ENCODE measurements around the gene IL16.
"Not testable (repeated sequence)": the region's sequence is repeated elsewhere in the genome, so short reads cannot be mapped to it uniquely, and the experiment has no call there.

IL16 gene

GRCh38 chr15:81337713-81338157 is 141.1 kb downstream of the IL16 start:
- no peak for DNase-seq (ENCODE audit: low read depth in 2 of 2)

DNA sequence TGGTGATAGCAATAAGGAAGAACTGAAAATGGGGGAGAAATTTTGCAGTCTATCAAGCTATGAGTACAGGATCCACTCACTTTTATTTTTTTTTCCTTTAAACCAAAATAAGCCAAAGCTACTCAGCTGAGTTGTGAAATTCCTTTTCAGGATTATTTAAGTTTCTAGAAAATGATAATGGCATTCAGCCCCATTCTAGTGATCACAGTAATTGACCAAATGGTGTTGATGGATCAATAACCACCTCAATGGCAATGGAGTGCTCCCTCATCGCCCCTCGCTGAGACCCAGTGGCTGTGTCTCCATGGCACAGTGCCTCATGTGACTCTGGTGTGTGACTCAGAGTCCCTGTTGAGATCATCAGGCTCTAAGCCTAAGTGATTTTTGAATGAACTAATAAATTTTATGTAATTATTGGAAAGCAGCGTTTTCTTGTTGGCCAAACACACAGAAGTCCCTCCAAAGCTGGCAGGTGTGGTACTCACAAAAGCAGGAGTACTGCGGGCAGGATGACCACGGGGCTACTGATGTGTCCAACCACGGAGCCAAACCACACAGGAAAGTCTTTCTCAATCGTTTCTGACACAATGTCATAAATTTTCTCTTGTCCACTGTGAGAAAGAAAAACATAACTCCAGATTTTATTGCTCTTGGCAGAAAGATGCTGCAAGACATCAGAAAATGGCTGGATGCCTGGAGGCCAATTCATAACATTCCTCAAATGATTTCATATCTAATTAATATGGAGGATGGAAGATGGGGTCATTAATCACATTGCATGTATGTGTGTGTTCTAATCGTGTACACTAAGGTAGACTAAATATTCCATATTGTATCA is 141.7 kb downstream of the IL16 start:
- no peak for DNase-seq (ENCODE audit: low read depth in 2 of 2)

DNA sequence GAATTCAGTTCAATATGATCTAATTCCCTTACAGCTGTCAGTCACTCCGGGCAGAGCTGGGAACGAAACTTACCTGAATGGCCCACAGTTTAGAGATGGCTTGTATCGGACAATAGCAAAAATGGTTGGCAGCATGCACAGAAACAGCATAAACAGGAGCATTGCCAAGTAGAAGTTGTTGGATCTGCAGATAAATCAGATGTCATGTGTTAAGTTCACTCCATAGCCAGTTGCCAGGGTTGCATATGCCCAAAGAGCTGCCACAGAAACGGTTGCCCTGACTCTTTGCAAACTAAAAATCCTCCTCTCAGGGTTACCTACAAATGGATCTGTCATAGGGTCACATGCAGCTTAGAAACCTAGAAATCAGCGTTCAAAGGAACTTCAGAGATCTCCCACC is 142.6 kb downstream of the IL16 start:
- DNase-seq (ENCODE audit: low read depth in 2 of 2) = no peak

- no peak for DNase-seq (ENCODE audit: low read depth in 2 of 2)
Measured at GRCh38 chr15:81339851-81340250, 143.2 kb downstream of the IL16 start.

- DNase-seq (ENCODE audit: low read depth in 2 of 2) = no peak
Measured at GRCh38 chr15:81341351-81341750, 144.7 kb downstream of the IL16 start.

DNA sequence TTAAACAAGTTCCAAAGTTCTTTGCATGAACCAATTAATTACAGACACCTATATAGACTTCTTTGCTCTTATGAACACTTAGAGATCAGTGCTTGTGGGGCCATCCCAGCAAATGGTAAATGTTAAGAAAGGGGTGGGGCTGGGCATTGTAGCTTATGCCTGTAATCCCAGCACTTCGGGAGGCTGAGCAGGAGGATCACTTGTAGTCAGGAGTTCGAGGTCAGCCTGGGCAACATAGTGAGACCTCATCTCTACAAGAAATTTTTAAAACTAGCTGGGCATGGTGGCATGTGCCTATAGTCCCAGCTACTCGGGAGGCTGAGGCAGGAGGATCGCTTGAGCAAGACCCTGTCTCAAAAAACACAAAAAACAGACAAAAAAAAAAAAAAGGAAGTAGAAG is 146.7 kb downstream of the IL16 start:
- DNase-seq (ENCODE audit: low read depth in 2 of 2) = no peak

DNA sequence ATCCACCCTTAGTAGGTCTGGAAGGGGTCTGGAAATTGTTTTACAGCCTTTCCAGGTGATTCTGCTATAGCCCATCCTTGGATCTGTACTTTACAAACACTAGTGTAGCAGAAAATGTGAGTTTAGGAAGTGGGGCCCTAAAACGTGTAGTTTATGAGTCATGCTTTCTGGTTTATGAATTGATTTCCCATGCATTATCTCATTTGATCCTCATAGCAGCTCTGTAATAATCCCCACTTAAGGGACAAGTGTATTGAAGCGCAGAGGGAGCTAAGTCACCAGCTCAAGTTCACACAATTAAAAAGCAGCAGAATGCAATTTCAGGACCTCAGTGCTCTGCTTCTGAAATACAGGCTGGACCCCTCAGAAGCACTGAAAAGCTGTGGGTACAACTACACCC is 149.9 kb downstream of the IL16 start:
- no peak for DNase-seq (ENCODE audit: low read depth in 2 of 2)

GRCh38 chr15:81347910-81348309 is 151.2 kb downstream of the IL16 start:
- no peak for DNase-seq (ENCODE audit: low read depth in 2 of 2)

DNA sequence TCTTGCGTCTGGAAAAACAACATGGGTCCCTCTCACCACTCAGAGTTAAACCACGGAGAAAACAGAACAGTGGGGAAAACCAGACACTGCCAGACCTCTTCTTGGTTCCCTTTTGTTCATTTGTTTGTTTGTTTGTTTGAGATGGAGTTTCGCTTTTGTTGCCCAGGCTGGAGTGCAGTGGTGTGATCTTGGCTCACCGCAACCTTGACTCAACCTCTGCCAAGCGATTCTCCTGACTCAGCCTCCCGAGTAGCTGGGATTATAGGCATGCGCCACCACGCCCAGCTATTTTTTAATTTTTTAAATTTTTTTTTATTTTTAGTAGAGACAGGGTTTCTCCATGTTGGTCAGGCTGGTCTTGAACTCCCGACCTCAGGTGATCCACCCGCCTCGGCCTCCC is 152.0 kb downstream of the IL16 start:
- not testable (repeated sequence) for DNase-seq (ENCODE audit: low read depth in 2 of 2)

- DNase-seq (ENCODE audit: low read depth in 2 of 2) = no peak
Measured at GRCh38 chr15:81349271-81349670, 152.6 kb downstream of the IL16 start.

GRCh38 chr15:81351651-81352050 is 155.0 kb downstream of the IL16 start:
- DNase-seq (ENCODE audit: low read depth in 2 of 2) = no peak

DNA sequence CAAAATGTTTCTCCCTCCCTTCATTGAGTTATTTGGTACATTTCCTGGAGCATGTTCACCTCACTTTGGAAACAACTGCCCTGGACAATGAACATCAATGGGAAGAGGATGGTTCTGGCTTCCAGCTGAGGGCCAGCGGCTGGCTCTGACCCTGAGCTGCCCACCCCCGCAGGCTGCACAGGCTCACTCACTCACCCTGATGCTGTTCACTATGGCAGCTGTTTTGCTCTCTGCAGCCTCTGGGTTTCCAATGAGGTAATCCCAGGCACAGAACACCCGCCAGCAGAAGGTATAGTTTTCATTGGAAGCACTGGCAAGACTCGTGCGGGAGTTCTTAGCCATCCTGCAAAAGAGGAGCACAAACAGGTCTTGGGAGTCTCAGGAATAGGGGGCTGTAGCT is 159.6 kb downstream of the IL16 start:
- DNase-seq (ENCODE audit: low read depth in 2 of 2) = no peak

DNA sequence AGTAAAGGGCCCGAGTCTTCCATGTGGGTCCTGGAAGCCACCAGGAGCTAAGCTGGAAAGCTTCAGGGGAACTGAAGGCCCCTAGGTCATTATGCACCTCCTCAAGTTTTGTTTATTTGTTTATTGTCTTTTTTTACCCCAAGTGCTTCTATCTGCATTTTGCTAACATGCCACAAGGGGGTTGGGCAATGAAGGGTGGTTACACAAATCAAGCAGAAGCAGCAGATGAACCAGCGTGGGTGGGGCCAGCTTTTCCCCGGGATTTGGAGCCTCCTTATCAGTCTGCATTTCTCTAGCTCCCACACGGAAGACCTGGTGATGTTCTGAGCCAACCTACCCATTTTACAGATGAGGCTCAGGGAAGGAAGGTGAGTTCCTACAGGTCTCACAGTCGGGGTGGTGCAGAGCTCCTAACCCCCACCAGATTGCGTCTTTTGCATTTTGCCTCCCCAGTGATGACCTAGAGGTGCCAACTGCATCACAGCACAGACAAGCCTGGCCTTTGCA is 160.6 kb downstream of the IL16 start:
- no peak for DNase-seq (ENCODE audit: low read depth in 2 of 2)

DNA sequence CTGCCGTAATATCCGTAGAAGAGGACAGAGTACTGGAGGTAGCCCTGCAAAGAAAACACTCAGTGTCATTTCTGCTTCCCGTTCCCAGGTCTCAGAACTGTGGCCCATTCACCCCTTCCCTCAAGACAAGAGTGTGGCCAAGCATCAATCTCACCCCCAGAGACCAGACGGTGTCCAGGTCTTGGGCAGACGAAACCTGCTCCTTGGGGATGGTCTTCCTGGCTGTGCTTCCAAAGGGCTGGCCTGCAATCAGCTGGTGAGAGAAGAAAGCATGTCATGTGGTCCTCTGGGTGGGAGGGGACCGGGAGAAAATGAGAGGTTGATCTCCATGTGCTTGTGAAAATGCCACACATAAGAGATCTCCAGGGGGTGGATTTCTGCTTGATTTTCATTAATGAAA is 161.6 kb downstream of the IL16 start:
- no peak for DNase-seq (ENCODE audit: low read depth in 2 of 2)

DNA sequence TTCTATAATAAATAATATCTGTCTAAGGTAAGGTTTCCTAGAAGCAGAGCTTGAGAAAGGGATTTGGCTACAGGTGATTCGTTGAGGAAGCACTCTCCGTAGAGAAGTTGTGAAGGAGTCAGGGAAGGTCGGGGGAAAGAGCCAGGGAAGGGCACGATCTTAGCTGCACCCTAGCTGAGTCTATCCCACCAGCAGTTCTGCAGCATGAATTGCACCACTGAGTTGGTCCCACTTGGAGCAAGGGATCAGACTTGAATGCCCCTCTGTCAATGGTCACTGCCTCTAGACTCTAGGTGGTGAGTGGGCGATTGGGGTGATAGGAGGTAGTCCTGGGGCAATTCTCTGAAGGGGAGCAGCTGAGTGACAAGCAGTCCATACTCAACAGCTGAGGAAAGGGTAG is 163.8 kb downstream of the IL16 start:
- DNase-seq (ENCODE audit: low read depth in 2 of 2) = no peak

GRCh38 chr15:81361891-81362290 is 165.2 kb downstream of the IL16 start:
- DNase-seq (ENCODE audit: low read depth in 2 of 2) = no peak

- DNase-seq (ENCODE audit: low read depth in 2 of 2) = no peak
Measured at GRCh38 chr15:81362790-81363189, 166.1 kb downstream of the IL16 start.

GRCh38 chr15:81363276-81363675 is 166.6 kb downstream of the IL16 start:
- DNase-seq (ENCODE audit: low read depth in 2 of 2) = no peak
